Measurements from ENCODE around the gene MIER2. TPM values are rescaled to one million over a fixed set of nuclear protein-coding genes. Genes with fewer than 3 reads are reported as not detected.

The MIER2 gene
- total RNA-seq, 1 donor from 2014 or later: 43.5 TPM

GRCh38 chr19:369256-369655, 24.7 kb upstream of the MIER2 start:
- H3K9me3 ChIP-seq (ENCODE audit: insufficient read depth, low read depth, low read length): no peaks in the 10 kb centered on the region
- no peaks in the 10 kb centered on the region for H3K4me1 ChIP-seq (ENCODE audit: insufficient read depth, low read length)
- FAIRE-seq (no peak), DNase-seq (ENCODE audit: low read depth) (no peak)
- H3K9me3 Mint-ChIP-seq (ENCODE audit: unreplicated experiment): peaks cover 3% of the 10 kb centered on the region
- no peak overlapping the region for H3K4me3 Mint-ChIP-seq (ENCODE audit: unreplicated experiment)
- H3K4me2 ChIP-seq (ENCODE audit: low read length): no peak overlapping the region
- peaks cover 5% of the 10 kb centered on the region for H3K36me3 Mint-ChIP-seq (ENCODE audit: low read depth, unreplicated experiment)
- H3K9ac ChIP-seq (ENCODE audit: low read length): no peak overlapping the region
- H3K4me3 ChIP-seq (ENCODE audit: insufficient read depth, low read depth, low read length): no peak overlapping the region
- peaks cover 19% of the 10 kb centered on the region for H3K27me3 ChIP-seq (ENCODE audit: insufficient read depth, low read length)
- no peak overlapping the region for H3K27ac ChIP-seq (ENCODE audit: low read depth, low read length)
- H4K20me1 ChIP-seq (ENCODE audit: insufficient read depth, low read length): no peaks in the 10 kb centered on the region
- no peak overlapping the region for H2AFZ ChIP-seq (ENCODE audit: low read depth, low read length)
- H3K79me2 ChIP-seq (ENCODE audit: insufficient read depth, low read length): no peaks in the 10 kb centered on the region
- no peaks in the 10 kb centered on the region for H3K4me1 Mint-ChIP-seq (ENCODE audit: low read depth, unreplicated experiment)
- no peak for TF ChIP-seq CTCF (IDR thresholded peaks at IDR 0.05; ENCODE audit: insufficient read depth, low read depth, low read length)
- TF ChIP-seq EZH2 (IDR thresholded peaks at IDR 0.05; ENCODE audit: insufficient read depth, low read length): no peak
- no peak overlapping the region for H3K27ac Mint-ChIP-seq (ENCODE audit: unreplicated experiment)
- no peaks in the 10 kb centered on the region for H3K36me3 ChIP-seq (ENCODE audit: insufficient read depth, low read length)
- H3K27me3 Mint-ChIP-seq (ENCODE audit: low read depth, unreplicated experiment): peaks cover 71% of the 10 kb centered on the region

GRCh38 chr19:368630-369024, 24.0 kb upstream of the MIER2 start:
- H3K36me3 ChIP-seq (ENCODE audit: insufficient read depth, low read length): no peaks in the 10 kb centered on the region
- no peaks in the 10 kb centered on the region for H3K4me1 Mint-ChIP-seq (ENCODE audit: low read depth, unreplicated experiment)
- H3K4me1 ChIP-seq (ENCODE audit: insufficient read depth, low read length): no peaks in the 10 kb centered on the region
- TF ChIP-seq EZH2 (IDR thresholded peaks at IDR 0.05; ENCODE audit: insufficient read depth, low read length) (no peak), CTCF (IDR thresholded peaks at IDR 0.05; ENCODE audit: insufficient read depth, low read depth, low read length) (no peak)
- no peak for FAIRE-seq
- no peak overlapping the region for H3K4me3 ChIP-seq (ENCODE audit: insufficient read depth, low read depth, low read length)
- H3K27ac ChIP-seq (ENCODE audit: low read depth, low read length): no peak overlapping the region
- H2AFZ ChIP-seq (ENCODE audit: low read depth, low read length): no peak overlapping the region
- H3K9me3 ChIP-seq (ENCODE audit: insufficient read depth, low read depth, low read length): no peaks in the 10 kb centered on the region
- H3K27me3 ChIP-seq (ENCODE audit: insufficient read depth, low read length): peaks cover 19% of the 10 kb centered on the region
- H3K27ac Mint-ChIP-seq (ENCODE audit: unreplicated experiment): no peak overlapping the region
- H3K9ac ChIP-seq (ENCODE audit: low read length): no peak overlapping the region
- no peak overlapping the region for H3K4me3 Mint-ChIP-seq (ENCODE audit: unreplicated experiment)
- peaks cover 3% of the 10 kb centered on the region for H3K9me3 Mint-ChIP-seq (ENCODE audit: unreplicated experiment)
- peaks cover 5% of the 10 kb centered on the region for H3K36me3 Mint-ChIP-seq (ENCODE audit: low read depth, unreplicated experiment)
- no peaks in the 10 kb centered on the region for H4K20me1 ChIP-seq (ENCODE audit: insufficient read depth, low read length)
- no peaks in the 10 kb centered on the region for H3K79me2 ChIP-seq (ENCODE audit: insufficient read depth, low read length)
- peaks cover 68% of the 10 kb centered on the region for H3K27me3 Mint-ChIP-seq (ENCODE audit: low read depth, unreplicated experiment)
- DNase-seq (ENCODE audit: low read depth): no peak
- no peak overlapping the region for H3K4me2 ChIP-seq (ENCODE audit: low read length)

GRCh38 chr19:367963-368629, 23.5 kb upstream of the MIER2 start:
- H3K27ac ChIP-seq (ENCODE audit: low read depth, low read length): no peak overlapping the region
- H3K27ac Mint-ChIP-seq (ENCODE audit: unreplicated experiment): no peak overlapping the region
- no peaks in the 10 kb centered on the region for H3K9me3 ChIP-seq (ENCODE audit: insufficient read depth, low read depth, low read length)
- no peaks in the 10 kb centered on the region for H3K4me1 Mint-ChIP-seq (ENCODE audit: low read depth, unreplicated experiment)
- no peak overlapping the region for H3K4me2 ChIP-seq (ENCODE audit: low read length)
- no peaks in the 10 kb centered on the region for H3K79me2 ChIP-seq (ENCODE audit: insufficient read depth, low read length)
- no peak overlapping the region for H3K4me3 ChIP-seq (ENCODE audit: insufficient read depth, low read depth, low read length)
- no peaks in the 10 kb centered on the region for H3K4me1 ChIP-seq (ENCODE audit: insufficient read depth, low read length)
- no peak overlapping the region for H2AFZ ChIP-seq (ENCODE audit: low read depth, low read length)
- peaks cover 5% of the 10 kb centered on the region for H3K36me3 Mint-ChIP-seq (ENCODE audit: low read depth, unreplicated experiment)
- peaks cover 3% of the 10 kb centered on the region for H3K9me3 Mint-ChIP-seq (ENCODE audit: unreplicated experiment)
- DNase-seq (ENCODE audit: low read depth) (no peak), FAIRE-seq (no peak)
- H4K20me1 ChIP-seq (ENCODE audit: insufficient read depth, low read length): no peaks in the 10 kb centered on the region
- H3K27me3 Mint-ChIP-seq (ENCODE audit: low read depth, unreplicated experiment): peaks cover 64% of the 10 kb centered on the region
- H3K9ac ChIP-seq (ENCODE audit: low read length): no peak overlapping the region
- TF ChIP-seq EZH2 (IDR thresholded peaks at IDR 0.05; ENCODE audit: insufficient read depth, low read length) (no peak), CTCF (IDR thresholded peaks at IDR 0.05; ENCODE audit: insufficient read depth, low read depth, low read length) (no peak)
- H3K4me3 Mint-ChIP-seq (ENCODE audit: unreplicated experiment): no peak overlapping the region
- no peaks in the 10 kb centered on the region for H3K36me3 ChIP-seq (ENCODE audit: insufficient read depth, low read length)
- H3K27me3 ChIP-seq (ENCODE audit: insufficient read depth, low read length): peaks cover 19% of the 10 kb centered on the region
